Body of pancreas (tissue), 4 donors: ENCODE measurements around the gene MT1A.

Experiments
- POLR2A ChIP-seq, 3 donors: fragments of 450-650 bp; IDR thresholded peaks; one replicate each; pipeline ENCODE4 v1.6.1; 2016; ENCODE audit warnings: antibody characterized with exemption in 3 of 3, mild to moderate bottlenecking in 2 of 3
- TF ChIP-seq, protein P1 (sequence below), 7 experiments: fragments of 450-650 bp in 4 of 7; fragments of 200-600 bp in 3 of 7; sonication (generic) in 3 of 7; IDR thresholded peaks; one replicate each; pipeline ENCODE4 v1.5.1; 2016 to 2019; ENCODE audit warnings: antibody characterized with exemption in 7 of 7

DNA sequence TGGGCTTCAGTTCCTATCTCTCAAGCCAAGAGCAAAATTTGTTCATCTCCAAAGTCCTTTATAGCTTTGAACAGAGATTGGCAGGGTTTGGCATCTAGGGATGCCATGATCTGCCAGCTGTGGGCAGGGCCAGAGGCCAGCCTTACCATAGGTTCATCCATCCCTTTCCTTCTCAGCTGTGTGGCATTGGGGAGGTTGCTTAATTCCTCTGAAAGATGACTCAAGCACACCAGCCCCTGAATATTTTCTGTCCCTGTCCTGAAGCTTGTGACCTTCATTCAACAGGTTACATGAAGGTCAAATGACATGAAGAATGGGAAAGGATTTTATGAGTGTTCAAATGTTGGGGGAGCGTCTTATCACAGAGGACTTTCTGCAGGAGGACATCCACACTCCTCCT, 26.0 kb downstream of the MT1A start:
- TF ChIP-seq, protein P1, sequence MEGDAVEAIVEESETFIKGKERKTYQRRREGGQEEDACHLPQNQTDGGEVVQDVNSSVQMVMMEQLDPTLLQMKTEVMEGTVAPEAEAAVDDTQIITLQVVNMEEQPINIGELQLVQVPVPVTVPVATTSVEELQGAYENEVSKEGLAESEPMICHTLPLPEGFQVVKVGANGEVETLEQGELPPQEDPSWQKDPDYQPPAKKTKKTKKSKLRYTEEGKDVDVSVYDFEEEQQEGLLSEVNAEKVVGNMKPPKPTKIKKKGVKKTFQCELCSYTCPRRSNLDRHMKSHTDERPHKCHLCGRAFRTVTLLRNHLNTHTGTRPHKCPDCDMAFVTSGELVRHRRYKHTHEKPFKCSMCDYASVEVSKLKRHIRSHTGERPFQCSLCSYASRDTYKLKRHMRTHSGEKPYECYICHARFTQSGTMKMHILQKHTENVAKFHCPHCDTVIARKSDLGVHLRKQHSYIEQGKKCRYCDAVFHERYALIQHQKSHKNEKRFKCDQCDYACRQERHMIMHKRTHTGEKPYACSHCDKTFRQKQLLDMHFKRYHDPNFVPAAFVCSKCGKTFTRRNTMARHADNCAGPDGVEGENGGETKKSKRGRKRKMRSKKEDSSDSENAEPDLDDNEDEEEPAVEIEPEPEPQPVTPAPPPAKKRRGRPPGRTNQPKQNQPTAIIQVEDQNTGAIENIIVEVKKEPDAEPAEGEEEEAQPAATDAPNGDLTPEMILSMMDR (IDR thresholded peaks at IDR 0.05), result no peak
- TF ChIP-seq POLR2A (IDR thresholded peaks at IDR 0.05), result no peak
